ENCODE measurements around the gene CSPG4. TPM values are rescaled to one million over a fixed set of nuclear protein-coding genes. Genes with fewer than 3 reads are reported as not detected.

Gene CSPG4
- total and polyA plus RNA-seq, 9 of the 15 experiments (the other 6 are each of a cell fraction or from before 2014, with no cell fraction given) = under 0.01 to 0.07 (median 0.04) TPM; not detected in 5

DNA sequence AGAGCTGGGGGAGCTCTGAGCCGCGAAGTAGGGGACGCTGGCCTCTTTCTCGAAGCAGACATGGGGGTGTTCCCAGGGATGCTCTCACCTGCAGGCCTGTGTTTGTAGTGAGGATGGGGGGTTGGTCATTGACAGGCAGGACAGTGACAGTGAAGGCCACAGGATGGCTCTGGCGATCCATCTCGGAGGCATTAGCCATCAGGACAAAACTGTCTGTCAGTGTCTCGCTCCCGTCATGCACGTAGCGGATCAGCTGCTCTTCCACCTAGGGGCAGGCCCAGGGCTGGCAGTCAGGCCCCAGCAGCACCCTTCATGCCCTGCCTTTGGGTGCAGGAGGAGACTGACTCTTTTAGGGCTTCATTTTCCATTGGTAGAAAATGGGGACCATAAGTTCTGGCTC lies 28.0 kb downstream of the CSPG4 start:
- Histone ChIP-seq H3K4me3 (no peak overlapping the region), H3K9me3 (replicated peaks; ENCODE audit: control insufficient read depth, insufficient read depth, low read depth, low read length) (no peaks in the 10 kb centered on the region), H3K4me1 (replicated peaks in 1 of 2; ENCODE audit: control insufficient read depth in 2 of 2, insufficient read depth in 2 of 2, low read length in 2 of 2) (peaks cover 0 to 34% of the 10 kb centered on the region in 2 experiments; a peak in 3 of 5 replicates), H3K27me3 (ENCODE audit: control insufficient read depth in 2 of 2, insufficient read depth in 2 of 2, low read length in 2 of 2) (no peaks in the 10 kb centered on the region), H3K79me2 (ENCODE audit: control insufficient read depth, insufficient read depth, low read length) (no peaks in the 10 kb centered on the region), H2AFZ (ENCODE audit: low read depth, low read length) (no peak overlapping the region), H3K4me2 (ENCODE audit: insufficient read depth, low read length) (no peak overlapping the region), H3K9ac (ENCODE audit: insufficient read depth in 1 of 2, low read depth in 2 of 2, low read length in 2 of 2) (0 out of 4 replicates have a peak overlapping the region, but pooled peaks of 1 of the 2 experiments have one; percentile 35), H4K20me1 (replicated peaks; ENCODE audit: control insufficient read depth, insufficient read depth, low read length) (peaks cover 3% of the 10 kb centered on the region; the same call in 1 of the 2 replicates), H3K9me1 (ENCODE audit: control insufficient read depth, insufficient read depth, low read length) (no peaks in the 10 kb centered on the region), H3K36me3 (ENCODE audit: control insufficient read depth, insufficient read depth, low read length) (no peaks in the 10 kb centered on the region), H3K27ac (ENCODE audit: extremely low read depth, low read depth, low read length) (no peak overlapping the region)
- peak; percentile 8; the same call in 2 of the 3 replicates for ATAC-seq
- intact Hi-C loops (cut with micrococcal nuclease) = loop anchor here (2.0 to 10.0 kb wide), 3 partner anchors 57 to 240 kb away; partner anchors contain the start of gene SNUPN
- peak; percentile 74 for FAIRE-seq
- DNase-seq (ENCODE audit: extremely low read depth in 1 of 4, low spot score in 3 of 4) = peak in 3 of 4 experiments; percentile 11 to 54 (median 17)
- ChIA-PET POLR2A (no interaction called here), CTCF (ENCODE audit: low intra/inter-chr PET ratio) (interaction anchor here (0.8 to 2.1 kb wide), 3 partner anchors 44 to 318 kb away, joined by 4 to 10 read pairs (median 5); partner anchors contain the start of gene IMP3)
- in situ Hi-C loops (cut with MboI) = loop anchor here (5.0 kb wide), 3 partner anchors 48 to 243 kb away; no protein-coding TSS in a partner anchor
- BruUV-seq (replicated peaks) = no TSS peak
- WGBS (ENCODE audit: insufficient coverage, low coverage, missing lambda C conversion rate) = 42% methylated on average over 10 of the region's 10 CpGs
- TF ChIP-seq, protein P1, sequence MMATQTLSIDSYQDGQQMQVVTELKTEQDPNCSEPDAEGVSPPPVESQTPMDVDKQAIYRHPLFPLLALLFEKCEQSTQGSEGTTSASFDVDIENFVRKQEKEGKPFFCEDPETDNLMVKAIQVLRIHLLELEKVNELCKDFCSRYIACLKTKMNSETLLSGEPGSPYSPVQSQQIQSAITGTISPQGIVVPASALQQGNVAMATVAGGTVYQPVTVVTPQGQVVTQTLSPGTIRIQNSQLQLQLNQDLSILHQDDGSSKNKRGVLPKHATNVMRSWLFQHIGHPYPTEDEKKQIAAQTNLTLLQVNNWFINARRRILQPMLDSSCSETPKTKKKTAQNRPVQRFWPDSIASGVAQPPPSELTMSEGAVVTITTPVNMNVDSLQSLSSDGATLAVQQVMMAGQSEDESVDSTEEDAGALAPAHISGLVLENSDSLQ (IDR thresholded peaks at IDR 0.05) = peak; percentile 52; the same call in 1 of the 2 replicates
- TF ChIP-seq, protein P2, sequence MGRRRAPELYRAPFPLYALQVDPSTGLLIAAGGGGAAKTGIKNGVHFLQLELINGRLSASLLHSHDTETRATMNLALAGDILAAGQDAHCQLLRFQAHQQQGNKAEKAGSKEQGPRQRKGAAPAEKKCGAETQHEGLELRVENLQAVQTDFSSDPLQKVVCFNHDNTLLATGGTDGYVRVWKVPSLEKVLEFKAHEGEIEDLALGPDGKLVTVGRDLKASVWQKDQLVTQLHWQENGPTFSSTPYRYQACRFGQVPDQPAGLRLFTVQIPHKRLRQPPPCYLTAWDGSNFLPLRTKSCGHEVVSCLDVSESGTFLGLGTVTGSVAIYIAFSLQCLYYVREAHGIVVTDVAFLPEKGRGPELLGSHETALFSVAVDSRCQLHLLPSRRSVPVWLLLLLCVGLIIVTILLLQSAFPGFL (CRISPR knock-in tag; IDR thresholded peaks at IDR 0.05) = no peak
- TF ChIP-seq RAD21 (CRISPR knock-in tag; conservative IDR thresholded peaks at IDR 0.05 in 1 of 2, IDR thresholded peaks at IDR 0.05 in 1 of 2) = peak in 1 of 2 experiments; percentile 47; a peak in 2 of 4 replicates
- TF ChIP-seq POU5F1 (IDR thresholded peaks at IDR 0.05; ENCODE audit: borderline replicate concordance, low read depth, low read length, partially characterized antibody) = no peak
- TF ChIP-seq, protein P3, sequence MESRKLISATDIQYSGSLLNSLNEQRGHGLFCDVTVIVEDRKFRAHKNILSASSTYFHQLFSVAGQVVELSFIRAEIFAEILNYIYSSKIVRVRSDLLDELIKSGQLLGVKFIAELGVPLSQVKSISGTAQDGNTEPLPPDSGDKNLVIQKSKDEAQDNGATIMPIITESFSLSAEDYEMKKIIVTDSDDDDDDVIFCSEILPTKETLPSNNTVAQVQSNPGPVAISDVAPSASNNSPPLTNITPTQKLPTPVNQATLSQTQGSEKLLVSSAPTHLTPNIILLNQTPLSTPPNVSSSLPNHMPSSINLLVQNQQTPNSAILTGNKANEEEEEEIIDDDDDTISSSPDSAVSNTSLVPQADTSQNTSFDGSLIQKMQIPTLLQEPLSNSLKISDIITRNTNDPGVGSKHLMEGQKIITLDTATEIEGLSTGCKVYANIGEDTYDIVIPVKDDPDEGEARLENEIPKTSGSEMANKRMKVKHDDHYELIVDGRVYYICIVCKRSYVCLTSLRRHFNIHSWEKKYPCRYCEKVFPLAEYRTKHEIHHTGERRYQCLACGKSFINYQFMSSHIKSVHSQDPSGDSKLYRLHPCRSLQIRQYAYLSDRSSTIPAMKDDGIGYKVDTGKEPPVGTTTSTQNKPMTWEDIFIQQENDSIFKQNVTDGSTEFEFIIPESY (CRISPR knock-in tag; IDR thresholded peaks at IDR 0.05) = peak; percentile 81
- TF ChIP-seq GABPB1 (CRISPR knock-in tag; IDR thresholded peaks at IDR 0.05) = no peak
- 0 out of 2 replicates have a peak, but pooled peaks have one; percentile 26 for TF ChIP-seq CREM (IDR thresholded peaks at IDR 0.05; ENCODE audit: low read depth)
- TF ChIP-seq, protein P4, sequence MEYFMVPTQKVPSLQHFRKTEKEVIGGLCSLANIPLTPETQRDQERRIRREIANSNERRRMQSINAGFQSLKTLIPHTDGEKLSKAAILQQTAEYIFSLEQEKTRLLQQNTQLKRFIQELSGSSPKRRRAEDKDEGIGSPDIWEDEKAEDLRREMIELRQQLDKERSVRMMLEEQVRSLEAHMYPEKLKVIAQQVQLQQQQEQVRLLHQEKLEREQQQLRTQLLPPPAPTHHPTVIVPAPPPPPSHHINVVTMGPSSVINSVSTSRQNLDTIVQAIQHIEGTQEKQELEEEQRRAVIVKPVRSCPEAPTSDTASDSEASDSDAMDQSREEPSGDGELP (CRISPR knock-in tag; IDR thresholded peaks at IDR 0.05; ENCODE audit: borderline replicate concordance) = peak; percentile 74
- no peak for TF ChIP-seq POLR2H (tag; IDR thresholded peaks at IDR 0.05; ENCODE audit: low read depth)
- TF ChIP-seq RFX1 (IDR thresholded peaks at IDR 0.05) = no peak
- TF ChIP-seq PTBP1 (IDR thresholded peaks at IDR 0.05; ENCODE audit: low read depth, low read length) = no peak
- no peak for TF ChIP-seq ETV5 (CRISPR knock-in tag; IDR thresholded peaks at IDR 0.05; ENCODE audit: low read depth)
- TF ChIP-seq ZNF696 (CRISPR knock-in tag; conservative IDR thresholded peaks at IDR 0.05) = no peak
- no peak for TF ChIP-seq ZNF384 (IDR thresholded peaks at IDR 0.05; ENCODE audit: low read depth, low read length)
- TF ChIP-seq, protein P5, sequence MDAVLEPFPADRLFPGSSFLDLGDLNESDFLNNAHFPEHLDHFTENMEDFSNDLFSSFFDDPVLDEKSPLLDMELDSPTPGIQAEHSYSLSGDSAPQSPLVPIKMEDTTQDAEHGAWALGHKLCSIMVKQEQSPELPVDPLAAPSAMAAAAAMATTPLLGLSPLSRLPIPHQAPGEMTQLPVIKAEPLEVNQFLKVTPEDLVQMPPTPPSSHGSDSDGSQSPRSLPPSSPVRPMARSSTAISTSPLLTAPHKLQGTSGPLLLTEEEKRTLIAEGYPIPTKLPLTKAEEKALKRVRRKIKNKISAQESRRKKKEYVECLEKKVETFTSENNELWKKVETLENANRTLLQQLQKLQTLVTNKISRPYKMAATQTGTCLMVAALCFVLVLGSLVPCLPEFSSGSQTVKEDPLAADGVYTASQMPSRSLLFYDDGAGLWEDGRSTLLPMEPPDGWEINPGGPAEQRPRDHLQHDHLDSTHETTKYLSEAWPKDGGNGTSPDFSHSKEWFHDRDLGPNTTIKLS (IDR thresholded peaks at IDR 0.05; ENCODE audit: borderline replicate concordance, low read depth) = no peak
